GM18870 (cell line): ENCODE data around the gene RNF220.

Experiments
- ATAC-seq: cut with Tn5 transposase; IDR thresholded peaks from one replicate; pipeline ENCODE4 v1.9.1; 2021; ENCODE audit warnings: moderate library complexity; ENCODE audit not compliant: unreplicated experiment

The RNF220 gene

DNA sequence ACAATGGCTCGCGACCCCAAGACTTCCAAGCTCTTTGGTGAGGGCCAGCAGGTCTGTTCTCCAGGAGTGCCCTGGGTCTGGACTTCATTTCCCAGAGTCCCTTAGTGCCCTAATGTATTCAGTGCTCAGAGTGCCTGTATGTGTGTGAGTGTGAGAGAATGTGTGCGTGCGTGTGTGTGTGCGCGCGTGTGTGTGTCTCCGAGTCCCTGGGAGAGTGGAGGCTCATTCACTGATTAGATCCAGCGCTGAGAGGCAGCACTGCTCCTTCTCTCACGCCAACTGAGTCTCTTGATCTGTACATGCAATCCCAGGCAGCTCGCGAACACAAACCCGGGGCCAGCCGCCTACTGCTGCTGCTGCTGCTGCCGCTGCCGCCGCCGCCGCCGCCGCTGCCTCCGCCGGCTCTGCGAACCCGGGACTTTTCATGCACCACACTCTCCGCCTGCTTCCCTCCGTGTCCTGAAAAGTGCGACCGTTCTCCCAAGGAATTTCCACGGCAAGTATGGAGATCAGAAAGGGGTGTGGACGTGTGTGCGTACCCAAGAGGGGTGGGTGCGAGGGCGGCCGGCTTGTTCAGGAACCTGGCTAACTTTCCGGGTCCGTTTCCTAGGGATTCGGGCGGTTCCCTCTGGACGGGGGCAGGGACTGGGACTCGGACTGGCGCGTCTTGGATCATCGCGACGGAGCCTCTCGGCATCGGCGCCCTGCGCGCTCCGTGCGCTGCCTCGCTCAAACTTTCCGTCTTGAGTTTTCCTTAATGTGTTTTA lies at the start of gene RNF220:
Gene RNF220 (plus strand): TSS at position 225 of the 767 bp plus-strand sequence.
- no peak for ATAC-seq

DNA sequence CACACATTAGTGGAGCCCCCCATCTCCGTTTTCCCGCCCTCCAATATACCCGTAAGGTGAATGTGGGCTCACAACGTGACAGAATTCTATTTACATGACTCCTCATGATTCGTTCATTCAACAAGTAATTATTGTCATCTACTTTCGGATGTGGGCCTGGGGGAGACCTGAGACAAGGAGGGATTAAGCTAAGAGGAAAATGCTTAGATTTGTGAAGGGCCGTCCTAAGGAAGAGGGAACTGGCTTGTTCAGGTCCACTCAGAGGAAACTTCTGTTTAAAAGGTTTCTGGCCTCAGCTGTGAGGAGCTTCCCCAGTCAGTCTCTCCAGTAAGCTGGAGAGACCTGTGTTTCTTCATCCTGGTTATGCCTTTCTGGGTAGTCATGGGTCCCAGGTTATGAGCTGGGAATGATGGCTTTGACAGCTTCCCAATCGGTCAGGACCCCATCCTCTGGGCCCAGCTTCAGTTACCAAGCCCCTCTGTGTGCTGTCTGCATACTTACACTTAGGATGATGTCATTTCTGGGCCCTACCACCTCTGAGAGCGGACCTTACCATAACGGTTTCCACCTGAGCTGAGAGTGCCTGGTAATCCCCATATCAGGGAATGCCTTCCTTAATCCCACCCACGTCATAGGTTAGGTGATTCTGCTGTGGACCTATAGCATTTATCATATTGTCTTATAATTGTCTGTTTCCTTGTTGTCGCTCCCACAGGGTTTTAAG lies 49.3 kb upstream of the RNF220 start:
- ATAC-seq = no peak

DNA sequence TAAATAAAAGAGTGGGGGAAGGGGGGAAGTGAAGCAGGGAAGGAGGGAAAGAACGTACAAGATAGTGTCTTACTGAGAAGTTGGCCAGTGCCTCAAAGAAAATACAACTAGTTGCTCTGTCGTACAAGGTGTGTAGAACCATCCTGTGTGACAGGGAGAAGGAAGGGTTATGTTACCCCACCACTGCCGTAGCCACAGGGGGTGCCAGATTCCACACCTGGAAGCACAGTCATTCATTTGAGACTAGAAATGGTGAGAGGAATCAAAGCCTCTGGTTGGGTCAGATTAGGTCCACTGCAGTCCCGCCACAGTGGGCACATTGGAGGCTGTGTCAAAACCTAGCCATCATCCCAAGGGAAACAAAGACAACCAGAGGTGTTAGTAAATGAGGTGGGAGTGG lies 47.3 kb upstream of the RNF220 start:
- no peak for ATAC-seq

DNA sequence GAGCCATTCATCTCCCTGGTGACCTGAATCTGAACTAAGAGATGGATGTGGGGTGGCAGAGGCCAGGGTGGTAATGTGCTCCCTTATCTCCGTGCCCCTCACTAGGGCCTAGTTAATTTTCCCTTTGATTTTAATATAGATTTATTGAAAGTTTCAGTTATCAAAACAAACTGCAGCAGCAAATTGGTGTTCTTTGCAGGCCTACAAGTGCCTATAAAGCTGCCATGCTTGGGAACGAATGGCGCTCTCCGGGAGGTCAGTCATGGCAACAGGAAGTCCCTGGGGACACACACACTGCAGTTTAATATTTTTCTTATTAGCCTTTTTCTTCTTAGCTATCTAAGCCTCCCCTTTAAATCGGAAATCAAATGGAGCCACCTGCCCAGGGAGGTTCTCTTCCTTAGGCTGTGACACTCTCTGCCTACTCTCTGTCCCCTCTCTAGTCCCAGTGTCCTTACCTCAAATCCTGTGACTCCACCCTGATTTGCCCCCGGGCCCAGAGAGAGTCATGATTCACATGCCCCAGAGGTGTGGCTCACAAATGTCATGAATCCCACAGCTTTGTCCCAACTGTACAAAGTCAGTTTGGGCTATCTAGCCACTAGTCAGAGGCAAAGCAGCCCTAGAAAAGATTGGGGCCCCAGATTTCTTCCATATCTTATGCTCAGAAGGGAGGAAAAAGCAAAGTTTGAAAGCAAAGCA lies 45.7 kb upstream of the RNF220 start:
- no peak for ATAC-seq

DNA sequence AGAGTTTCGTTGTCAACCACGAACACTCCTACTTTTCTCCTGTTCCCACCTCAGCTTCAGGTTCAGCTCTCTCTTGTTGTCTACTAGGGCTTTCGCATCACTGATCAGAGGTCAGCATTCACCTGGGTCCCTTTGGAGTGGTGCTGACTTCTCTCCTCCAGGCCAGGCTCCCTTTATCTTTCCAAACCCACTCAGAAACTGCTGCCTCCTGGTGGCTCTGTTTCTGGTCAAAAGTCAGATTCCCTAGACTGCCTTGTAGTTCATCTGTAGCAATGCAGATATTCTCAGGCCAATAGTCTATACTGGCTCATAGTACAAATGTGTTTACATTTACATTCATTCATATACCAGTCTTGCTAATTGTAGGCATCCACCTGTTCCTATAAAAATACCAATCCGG lies 43.6 kb upstream of the RNF220 start:
- ATAC-seq = no peak

DNA sequence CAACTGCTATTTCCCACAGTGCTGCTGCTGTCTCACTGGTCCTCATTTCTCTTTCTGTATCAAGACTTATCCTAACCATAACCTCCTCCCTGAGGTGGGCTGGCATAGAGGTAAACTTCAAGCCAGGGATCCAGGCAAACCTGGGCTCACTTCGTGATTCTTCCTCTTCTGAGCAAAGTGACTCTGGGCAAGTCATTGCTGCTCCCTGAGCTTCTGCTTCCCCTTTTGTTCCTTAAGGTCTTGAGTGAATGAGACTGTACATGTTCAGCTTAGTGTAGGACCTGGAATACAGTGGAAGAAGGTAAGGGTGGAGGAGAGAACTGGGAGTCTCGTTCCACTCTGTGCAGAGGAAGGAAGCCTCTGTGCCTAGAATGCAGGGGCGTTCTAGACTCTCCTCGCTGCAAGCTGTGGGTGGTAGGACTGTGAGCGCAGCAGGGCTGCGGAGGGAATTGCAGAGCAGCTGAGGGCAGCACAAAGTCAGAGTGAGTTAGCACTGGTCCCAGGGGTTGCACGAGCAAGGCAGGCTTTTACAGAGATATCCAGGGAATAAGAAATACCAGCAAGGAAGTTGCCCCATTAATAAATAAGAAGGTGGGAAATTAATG lies 38.6 kb upstream of the RNF220 start:
- no peak for ATAC-seq

DNA sequence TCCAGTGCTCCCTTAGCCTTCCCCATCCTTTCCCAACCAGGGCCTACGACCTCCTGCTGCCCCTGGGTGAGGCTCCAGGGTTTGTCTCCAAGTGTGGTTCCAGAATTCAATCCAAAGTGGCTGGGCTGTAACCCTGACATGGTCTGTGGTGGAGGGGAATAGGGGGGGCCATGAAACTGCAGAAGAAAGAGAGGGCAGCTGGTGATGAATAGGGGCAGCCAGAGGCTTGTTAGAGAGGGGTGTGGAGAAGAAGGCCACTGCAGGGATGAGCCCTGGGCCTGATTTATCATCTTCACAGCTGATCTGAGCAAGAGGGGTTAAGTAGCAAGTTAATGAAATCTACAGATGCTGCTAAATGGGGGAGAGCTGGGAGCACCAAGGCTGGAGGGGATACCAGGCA lies 37.1 kb upstream of the RNF220 start:
- ATAC-seq = no peak

DNA sequence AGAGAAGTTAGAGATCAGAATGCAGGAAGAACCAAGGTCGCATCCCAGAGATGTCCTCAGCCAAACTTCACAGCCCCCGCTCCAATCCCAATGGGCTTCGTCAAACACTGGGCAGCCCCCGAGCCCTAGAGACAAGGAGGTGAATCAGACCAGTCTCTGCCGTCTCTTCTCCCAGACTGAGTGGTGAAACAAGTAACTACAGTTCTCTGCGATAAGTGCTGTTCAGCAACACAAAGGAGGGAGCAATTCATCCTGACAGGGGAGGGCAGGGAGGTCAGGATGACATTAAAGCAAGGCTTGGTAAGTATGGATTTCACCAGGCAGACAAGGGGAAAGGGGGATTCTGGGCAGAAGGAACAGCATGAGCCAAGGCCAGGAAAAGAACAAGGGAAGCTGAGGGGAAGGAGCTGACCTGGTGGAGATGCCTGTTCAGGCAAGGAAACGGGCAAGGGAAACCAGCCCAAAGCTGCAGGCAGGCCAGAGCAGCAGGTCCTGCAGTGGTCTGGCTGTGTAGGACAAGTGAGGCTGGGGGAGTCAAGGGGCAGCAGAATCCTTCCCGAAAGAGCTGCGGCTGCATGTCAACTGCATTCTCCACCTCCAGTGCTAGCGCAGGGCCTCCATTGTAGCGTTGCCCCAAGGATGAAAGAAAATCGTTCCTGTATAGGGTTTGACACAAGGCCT lies 36.4 kb upstream of the RNF220 start:
- no peak for ATAC-seq

DNA sequence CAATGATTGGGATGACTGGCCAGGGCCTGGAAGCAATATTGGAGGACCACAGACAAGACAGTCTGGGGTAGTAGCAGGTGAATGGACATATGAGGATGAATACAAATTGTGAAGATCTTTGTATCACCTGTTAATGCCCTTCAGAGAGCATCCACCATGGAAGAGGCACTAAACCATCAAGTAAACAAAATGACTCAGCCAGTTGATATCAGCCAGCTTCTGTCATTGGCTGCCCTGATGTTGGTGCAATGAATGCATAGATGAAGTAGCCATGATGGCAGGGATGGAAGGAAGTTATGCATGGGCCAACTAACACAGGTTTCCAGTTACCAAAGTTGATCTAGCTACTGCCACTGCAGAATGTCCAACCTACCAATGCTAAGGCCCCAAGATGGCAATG lies 33.8 kb upstream of the RNF220 start:
- no peak for ATAC-seq

DNA sequence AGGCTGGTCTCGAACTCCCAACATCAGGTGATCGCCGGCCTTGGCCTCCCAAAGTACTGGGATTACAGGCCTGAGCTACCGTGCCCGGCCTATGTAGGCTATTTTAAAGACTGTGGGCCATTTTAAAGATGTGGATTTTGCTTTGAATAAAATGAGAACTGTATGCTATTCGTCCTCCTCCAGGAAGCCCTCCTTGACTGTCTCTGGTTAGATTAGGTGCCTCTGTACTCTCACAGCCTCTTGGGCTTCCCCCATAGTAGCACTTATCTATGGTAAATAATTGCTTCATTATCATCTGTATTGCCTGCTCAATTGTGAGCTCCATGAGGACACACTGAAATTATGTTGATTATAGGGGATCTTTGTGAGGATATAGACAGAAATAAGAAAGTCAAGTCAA lies 29.5 kb upstream of the RNF220 start:
- no peak for ATAC-seq

DNA sequence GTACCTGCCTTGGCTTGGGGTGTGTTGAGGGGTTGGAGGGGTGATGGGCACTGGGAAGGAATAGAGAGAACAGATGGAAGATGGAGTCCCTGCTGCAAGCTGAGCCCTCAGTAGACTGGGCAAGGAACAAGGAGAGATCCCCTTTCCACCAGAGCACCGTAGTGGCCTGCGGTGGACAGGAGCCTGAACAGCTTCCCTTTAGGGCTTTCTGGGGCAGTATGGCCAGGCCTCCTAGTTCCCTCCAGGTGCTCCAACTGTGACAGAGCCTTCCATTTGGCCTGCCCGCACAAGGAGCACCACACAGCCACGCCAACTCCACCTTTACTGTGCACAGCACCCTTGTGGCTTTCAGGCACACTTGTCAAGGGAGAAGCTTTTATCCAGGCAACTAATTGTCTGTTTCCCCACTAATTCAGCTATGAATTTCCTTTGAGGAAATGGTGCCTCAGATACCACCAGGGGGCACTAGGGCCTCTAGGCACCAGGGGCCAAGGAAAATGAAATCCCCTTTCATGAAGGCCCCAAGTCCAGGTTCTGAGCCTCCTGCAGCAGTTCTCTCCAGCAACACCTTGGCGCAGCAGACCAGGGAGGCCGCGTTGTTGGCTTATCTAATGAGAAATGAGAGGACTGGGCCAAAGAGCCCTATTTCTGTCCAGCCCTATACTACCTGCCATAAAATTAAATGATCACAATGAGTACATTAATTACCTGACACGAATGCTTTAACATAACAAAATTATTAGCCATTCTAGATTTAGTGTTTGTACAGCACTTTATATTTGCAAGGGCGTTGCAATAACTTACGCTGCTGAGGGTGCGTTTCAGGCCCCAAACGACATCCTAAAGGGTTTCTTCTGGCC lies 26.9 kb upstream of the RNF220 start:
- no peak for ATAC-seq

DNA sequence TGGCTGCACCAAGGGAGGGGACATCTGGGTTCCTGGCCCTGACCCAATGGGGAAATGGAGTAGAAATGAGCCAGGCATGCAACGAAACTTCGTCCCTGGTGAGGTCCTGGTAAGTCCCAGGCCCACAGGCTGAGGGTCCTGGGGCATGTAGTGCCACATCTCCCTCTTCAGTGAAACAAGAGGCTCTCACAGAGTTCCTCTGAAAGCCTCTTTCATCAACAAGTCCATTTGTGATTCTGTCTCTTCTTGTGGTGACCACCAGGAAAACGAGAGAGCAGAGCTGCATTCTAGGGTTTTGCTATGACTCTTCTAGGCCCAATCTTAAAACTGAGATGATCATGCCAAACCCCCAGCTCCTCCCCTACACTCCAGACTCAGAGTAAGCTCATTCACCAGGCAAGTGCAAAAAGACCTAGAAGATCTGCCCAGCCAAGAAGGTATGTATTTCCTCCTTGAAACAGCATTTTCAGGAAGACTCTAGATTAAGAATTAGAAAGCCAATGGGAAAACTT lies 24.3 kb upstream of the RNF220 start:
- ATAC-seq = no peak

DNA sequence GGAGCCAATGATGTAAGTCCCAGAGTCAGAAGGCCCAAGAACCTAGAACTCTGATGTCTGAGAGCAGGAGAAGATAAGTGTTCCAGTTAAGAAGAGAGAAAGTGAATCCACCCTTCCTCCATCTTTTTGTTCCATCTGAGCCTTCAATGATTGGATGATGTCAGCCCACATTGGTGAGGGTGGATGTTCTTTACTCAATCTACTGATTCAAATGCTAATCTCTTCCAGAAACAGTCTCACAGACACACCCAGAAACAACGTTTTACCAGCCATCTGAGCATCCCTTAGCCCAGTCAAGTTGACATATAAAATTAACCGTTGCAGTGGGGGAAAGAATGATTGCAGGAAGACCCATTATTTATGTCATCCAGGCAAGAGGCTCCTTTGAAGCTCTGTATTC lies 16.5 kb upstream of the RNF220 start:
- no peak for ATAC-seq

DNA sequence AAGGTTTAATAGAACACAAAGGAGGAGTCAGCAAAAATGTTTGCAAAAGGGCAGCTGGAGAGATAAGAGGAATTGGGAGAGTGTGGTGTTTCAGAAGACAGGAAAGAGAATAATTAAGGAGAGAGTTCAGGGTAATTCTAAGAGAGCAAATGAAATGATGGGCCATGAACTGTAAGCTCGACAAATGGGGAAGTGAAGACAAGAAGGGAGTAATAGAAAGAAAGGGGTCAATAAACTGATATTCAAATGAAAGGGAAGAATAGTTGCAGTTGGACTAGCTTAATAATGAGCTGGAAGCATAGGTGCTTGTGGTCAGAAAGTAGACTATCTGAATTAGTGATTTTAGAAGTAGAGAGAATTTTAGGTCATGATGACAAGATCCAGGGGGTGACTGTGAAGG lies 15.6 kb upstream of the RNF220 start:
- no peak for ATAC-seq

DNA sequence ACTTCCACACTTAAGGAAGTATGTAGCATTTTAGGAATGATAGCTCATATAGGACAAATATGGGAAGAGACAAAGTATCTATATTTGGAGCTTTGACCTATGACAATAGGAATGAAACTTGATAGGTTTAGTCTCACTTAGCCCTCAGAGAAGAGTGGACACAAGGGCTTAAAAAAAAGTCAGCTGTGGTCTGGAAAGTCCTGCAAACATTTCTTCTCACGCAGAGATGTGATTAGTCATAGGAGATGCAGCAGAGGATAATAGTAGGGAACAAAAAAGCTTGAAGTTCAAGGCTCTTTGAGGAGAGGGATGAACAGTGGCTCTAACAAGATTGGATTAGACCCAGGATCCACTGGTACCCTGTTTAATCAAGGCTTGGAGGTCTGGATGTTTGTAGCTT lies 14.8 kb upstream of the RNF220 start:
- ATAC-seq = no peak

DNA sequence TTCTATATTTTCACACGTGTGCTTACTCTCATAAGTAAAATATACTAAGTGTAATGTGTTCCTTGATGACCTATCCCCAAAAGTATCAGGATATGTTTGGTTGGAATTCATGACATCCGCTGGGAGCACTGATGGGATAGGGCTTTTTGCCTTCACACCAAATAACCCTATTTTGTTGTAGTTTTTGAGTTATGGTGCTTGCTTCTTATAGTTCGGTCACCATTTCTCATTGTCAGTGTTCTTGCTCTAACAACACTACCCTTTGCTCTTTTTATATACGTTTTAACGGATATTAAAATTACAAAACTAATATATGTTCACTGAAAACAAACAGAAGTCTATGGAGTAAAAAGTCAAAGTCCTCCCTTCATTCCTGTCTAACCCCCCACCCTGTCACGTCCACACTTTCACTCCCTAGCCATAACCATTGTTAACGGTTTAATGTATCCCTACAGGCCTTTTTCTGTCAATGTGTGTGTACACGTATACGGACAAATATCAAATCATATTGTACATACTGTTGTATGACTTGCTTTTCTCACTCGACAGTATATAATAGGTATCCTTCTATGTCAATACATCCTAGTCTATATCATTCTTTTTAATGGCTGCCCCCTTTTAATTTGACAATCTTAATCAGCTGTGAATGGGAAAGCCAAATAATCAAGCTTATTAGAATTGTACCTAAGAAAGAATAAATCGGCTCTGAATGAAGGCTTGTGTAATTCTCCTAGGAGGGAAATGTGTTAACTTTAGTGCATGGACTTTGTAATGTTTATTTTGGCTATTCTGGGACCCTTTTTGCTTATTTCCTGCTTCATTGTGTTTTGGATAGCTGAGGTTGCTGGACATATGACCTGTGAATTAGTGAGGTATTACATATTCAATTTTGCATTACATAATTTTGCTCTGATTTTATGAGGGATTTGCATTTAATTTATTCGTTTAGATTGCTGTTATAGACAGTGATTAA lies 3.5 kb upstream of the RNF220 start:
- ATAC-seq = no peak

DNA sequence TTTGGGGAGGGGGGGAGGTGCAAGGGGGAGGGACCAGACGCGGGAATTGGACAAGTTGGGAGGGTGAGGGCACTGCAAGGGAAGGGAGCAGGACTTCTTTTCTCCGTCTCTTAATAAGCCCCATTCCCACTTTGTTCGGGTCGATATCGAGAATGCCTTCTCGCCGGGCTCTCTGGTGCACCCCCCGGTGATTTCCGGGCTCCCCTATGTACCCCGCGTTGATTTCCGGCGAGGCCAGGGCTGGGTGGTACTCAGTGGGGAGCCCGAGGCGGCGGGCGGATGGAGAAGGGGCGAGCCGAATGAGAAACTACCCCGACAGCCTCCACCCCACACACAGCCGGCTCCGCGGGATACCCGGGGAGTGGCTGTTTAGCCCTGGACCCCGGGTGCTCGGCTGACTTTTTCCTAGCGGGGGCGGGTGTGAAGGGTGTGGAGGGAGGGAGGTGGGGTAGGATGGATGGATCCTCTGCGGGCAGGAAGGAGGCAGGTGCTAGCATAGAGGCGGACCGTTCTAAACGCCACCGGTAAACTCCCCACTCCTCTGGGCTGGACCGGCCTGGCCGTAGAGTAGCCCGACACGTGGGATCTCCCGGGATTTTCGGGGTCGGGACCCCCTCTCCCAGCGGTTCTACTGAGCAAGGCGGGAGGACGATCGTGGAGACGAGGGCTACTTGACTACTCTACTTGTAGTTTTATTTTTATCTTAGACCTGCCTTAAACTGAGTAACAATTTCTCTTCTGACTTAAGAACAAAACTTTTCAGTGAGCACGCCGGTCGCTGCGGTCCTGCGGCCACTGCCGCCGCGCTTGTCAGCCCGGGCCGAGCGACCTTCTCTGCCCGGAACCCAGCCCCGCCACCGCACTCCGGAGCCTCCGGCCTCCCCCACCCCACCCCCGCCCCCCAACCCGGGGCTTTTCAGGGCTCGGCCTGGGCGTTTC lies 1.0 kb downstream of the RNF220 start:
- ATAC-seq = no peak
